Heart left ventricle (tissue), 16 donors: ENCODE data around the gene ADORA3. TPM values are rescaled to one million over a fixed set of nuclear protein-coding genes. Genes with fewer than 3 reads are reported as not detected.

ENCODE experiments used
- ATAC-seq, 4 donors: fragments of 200-7000 bp; cut with Tn5 transposase; one replicate each; pipeline ENCODE4 v1.9.1; 2020 to 2022; ENCODE audit warnings: moderate library complexity in 4 of 4, mild to moderate bottlenecking in 3 of 4, moderate number of reproducible peaks in 1 of 4
- DNase-seq, 5 donors: peaks; one replicate each; pipeline ENCODE4 v3.0.0-alpha.2; 2020
- H3K27ac ChIP-seq, 12 donors: fragments of 200-600 bp; sonication (generic) in 4 of 12; one replicate each; pipeline versions ENCODE4 v1.5.0 to v1.8.0; 2016 to 2022; ENCODE audit warnings: mild to moderate bottlenecking in 2 of 12
- H3K27me3 ChIP-seq, 9 donors: fragments of 200-600 bp; sonication (generic) in 2 of 9; one replicate each; pipeline versions ENCODE4 v1.5.1 to v1.8.0; 2016 to 2022; ENCODE audit warnings: mild to moderate bottlenecking in 3 of 9
- H3K36me3 ChIP-seq, 9 donors: fragments of 200-600 bp; sonication (generic) in 2 of 9; one replicate each; pipeline versions ENCODE4 v1.5.0 to v1.8.0; 2018 to 2022; ENCODE audit warnings: mild to moderate bottlenecking in 2 of 9
- H3K4me1 ChIP-seq, 12 donors: fragments of 200-600 bp; sonication (generic) in 4 of 12; one replicate each; pipeline versions ENCODE4 v1.5.0 to v1.8.0; 2016 to 2022; ENCODE audit warnings: mild to moderate bottlenecking in 3 of 12
- H3K4me3 ChIP-seq, 12 donors: fragments of 200-600 bp; sonication (generic) in 4 of 12; one replicate each; pipeline versions ENCODE4 v1.5.0 to v1.8.0; 2017 to 2022; ENCODE audit warnings: mild to moderate bottlenecking in 9 of 12, moderate library complexity in 4 of 12
- H3K9me3 ChIP-seq, 12 donors: fragments of 200-600 bp; sonication (generic) in 4 of 12; one replicate each; pipeline versions ENCODE4 v1.5.0 to v1.8.0; 2016 to 2022; ENCODE audit warnings: mild to moderate bottlenecking in 1 of 12
- POLR2A ChIP-seq, 2 donors: fragments of 450-650 bp; IDR thresholded peaks; one replicate each; pipeline ENCODE4 v1.6.1; 2017; ENCODE audit warnings: antibody characterized with exemption in 2 of 2, mild to moderate bottlenecking in 2 of 2, moderate library complexity in 2 of 2
- WGBS, 4 donors: extraction: QIAGEN DNeasy Blood & Tissue Kit in 2 of 4; methylation state at CpG; one replicate each; pipeline versions ENCODE4 v1.1.5 to v1.1.7; 2013 to 2018; 5-methylcytosine and 5-hydroxymethylcytosine counted together
- intact Hi-C, 10 donors: fragments of 100-400 bp; cut with DNase I; formaldehyde crosslinking; loops; one replicate each; pipeline versions ENCODE4 v1.11.1 to v1.14.2; 2022
- polyA plus RNA-seq, 2 donors: library from polyadenylated mRNA; stranded (reverse); fragments of 200-250 nt; gene quantifications; one replicate each; pipeline ENCODE4 v1.2.3, GENCODE V29; 2013
- total RNA-seq, 9 donors: library from RNA; depleted of rRNA in 2 of 9; stranded (reverse); fragments of >200 nt in 2 of 9; fragmentation: NEBNext Ultra II Directional in 3 of 9; extraction: Animal tissue kit (Norgen Biotek cat#: 25700) in 3 of 9; gene quantifications; one replicate each; pipeline versions ENCODE4 v1.1.0 to v1.2.4, GENCODE V29; 2016 to 2023
- TF ChIP-seq, protein P1 (sequence below), 12 donors: fragments of 200-600 bp; sonication (generic) in 4 of 12; IDR thresholded peaks; one replicate each; pipeline versions ENCODE4 v1.5.0 to v1.8.0; 2018 to 2022; ENCODE audit warnings: antibody characterized with exemption in 12 of 12, mild to moderate bottlenecking in 5 of 12
- donor health status: ischemic (EF 13 %, LVEDD 7.1; RV severe dilation, severe dysfunction).
- donor health status: healthy with polysubstance abuse.
- donor health status: DM: no; HTN: yes; CAD: no.
- donor health status: DM: no; HTN: no; CAD: no.
- donor health status: ischemic (EF 25% LVEDD 6.9; RV normal size, moderate dysfunction).
- donor health status: ischemic (EF 25% LVEDD 5.7; RV mildly dilated, moderate dysfunction).
- donor health status: healthy.
- donor health status: DM: yes; HTN: yes; CAD: no.
- donor health status: ischemic (EF 35%, LVEDD 5.7; RV mildly dilated, moderate dysfunction).
- donor health status: nonischemic (EF 11% LVEDD 7.7; RV severe dilation, severe dysfunction).
- donor health status: DM: yes; HTN: yes; CAD: no.
- donor health status: PGD.
- donor health status: ischemic (EF 29% LVEDD 5.4; RV normal size, mild dysfunction).
- donor health status: nonischemic (EF 23%, LVEDD 6.1; RV moderate dilation, normal function).

Gene ADORA3
- total and polyA plus RNA-seq, 11 donors = 0.12 to 6.2 (median 1.5) TPM

DNA sequence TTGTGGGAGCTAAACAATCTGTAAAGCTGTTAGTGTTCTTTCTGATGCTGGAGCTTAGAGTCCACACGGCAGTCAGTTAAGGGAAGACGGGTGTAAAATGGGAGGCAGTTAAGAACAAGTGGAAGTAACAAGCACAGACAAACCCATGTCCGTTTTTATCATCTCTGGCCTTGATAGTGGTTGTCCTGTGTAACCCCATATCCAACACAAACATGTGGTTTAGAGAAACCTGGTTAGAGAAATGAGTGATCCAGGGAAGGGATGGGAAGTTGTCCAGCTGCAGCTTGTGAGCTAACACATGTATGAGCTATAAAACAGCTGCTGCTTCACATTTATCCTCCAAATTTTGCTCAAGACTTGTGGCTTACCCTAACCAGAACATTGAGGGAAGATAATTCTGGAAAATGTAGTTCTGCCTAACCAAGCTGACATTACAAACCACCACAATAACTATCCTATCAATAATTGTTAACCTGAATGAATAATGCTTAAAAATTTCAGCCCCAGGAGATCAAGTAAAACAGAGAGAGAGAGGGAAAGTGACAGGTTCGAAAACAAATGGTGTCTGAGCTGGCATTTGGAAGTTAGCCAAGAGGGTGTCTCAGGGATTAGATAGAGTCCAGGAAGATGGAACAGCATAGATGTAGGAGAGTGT, 40.3 kb downstream of the ADORA3 start:
- peak; percentile 8 to 53 (median 39) for ATAC-seq
- Histone ChIP-seq H3K27me3 (no peaks in the 10 kb centered on the region), H3K36me3 (peaks cover under 1 to 98% (median 62%) of the 10 kb centered on the region in 9 donors), H3K4me3 (no peak overlapping the region), H3K4me1 (peaks cover 0 to 26% (median 0%) of the 10 kb centered on the region in 12 donors), H3K9me3 (no peaks in the 10 kb centered on the region), H3K27ac (peak overlapping the region in 1 of 12 donors; percentile 49)
- TF ChIP-seq, protein P1, sequence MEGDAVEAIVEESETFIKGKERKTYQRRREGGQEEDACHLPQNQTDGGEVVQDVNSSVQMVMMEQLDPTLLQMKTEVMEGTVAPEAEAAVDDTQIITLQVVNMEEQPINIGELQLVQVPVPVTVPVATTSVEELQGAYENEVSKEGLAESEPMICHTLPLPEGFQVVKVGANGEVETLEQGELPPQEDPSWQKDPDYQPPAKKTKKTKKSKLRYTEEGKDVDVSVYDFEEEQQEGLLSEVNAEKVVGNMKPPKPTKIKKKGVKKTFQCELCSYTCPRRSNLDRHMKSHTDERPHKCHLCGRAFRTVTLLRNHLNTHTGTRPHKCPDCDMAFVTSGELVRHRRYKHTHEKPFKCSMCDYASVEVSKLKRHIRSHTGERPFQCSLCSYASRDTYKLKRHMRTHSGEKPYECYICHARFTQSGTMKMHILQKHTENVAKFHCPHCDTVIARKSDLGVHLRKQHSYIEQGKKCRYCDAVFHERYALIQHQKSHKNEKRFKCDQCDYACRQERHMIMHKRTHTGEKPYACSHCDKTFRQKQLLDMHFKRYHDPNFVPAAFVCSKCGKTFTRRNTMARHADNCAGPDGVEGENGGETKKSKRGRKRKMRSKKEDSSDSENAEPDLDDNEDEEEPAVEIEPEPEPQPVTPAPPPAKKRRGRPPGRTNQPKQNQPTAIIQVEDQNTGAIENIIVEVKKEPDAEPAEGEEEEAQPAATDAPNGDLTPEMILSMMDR (IDR thresholded peaks at IDR 0.05) = no peak
- no peak for TF ChIP-seq POLR2A (IDR thresholded peaks at IDR 0.05)
- WGBS, 4 donors = 32 to 57% (median 48%) methylated on average over 4 of the region's 4 CpGs
- DNase-seq = no peak
- intact Hi-C loops = no loop called here

DNA sequence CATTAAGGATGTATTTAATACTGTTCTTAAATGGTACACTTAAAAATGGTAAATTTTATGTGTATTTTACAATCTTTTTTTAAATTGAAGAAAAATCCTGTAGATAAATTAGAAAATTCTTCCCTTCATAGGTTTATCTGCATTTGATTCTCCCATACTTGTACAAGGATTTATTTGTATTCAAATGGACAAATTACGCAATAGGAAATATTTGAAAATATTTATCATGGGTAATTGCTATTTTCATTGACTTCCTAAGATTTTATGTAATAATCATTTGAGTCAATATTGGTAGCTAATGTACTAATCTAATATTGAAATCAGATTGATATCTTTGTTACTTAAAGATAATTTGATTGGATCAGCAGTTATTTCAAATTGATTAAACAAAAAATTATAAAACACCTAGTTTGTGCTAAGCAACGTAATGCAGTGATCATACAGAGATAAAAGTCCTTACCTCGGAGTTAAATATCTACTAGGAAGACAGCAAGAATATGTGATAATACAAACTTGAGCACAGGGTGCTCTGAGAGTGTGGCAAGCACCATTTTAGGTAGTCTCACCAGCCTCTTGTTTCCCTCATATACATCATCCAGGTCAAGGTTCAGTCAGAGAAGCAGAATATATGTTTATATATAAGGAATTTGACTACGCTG, 40.9 kb downstream of the ADORA3 start:
- no peaks in the 10 kb centered on the region for H3K9me3 ChIP-seq
- ATAC-seq (peak in 1 of 4 donors; percentile 17), DNase-seq (no peak)
- TF ChIP-seq, protein P1 (IDR thresholded peaks at IDR 0.05) = no peak
- TF ChIP-seq POLR2A (IDR thresholded peaks at IDR 0.05) = no peak
- H3K27ac ChIP-seq = peak overlapping the region in 1 of 12 donors; percentile 49
- no peaks in the 10 kb centered on the region for H3K27me3 ChIP-seq
- WGBS, 4 donors = 74 to 83% (median 79%) methylated on average over 4 of the region's 4 CpGs
- intact Hi-C loops = no loop called here
- peaks cover 0 to 98% (median 65%) of the 10 kb centered on the region in 9 donors for H3K36me3 ChIP-seq
- H3K4me3 ChIP-seq = no peak overlapping the region
- peaks cover 0 to 21% (median 0%) of the 10 kb centered on the region in 12 donors for H3K4me1 ChIP-seq

DNA sequence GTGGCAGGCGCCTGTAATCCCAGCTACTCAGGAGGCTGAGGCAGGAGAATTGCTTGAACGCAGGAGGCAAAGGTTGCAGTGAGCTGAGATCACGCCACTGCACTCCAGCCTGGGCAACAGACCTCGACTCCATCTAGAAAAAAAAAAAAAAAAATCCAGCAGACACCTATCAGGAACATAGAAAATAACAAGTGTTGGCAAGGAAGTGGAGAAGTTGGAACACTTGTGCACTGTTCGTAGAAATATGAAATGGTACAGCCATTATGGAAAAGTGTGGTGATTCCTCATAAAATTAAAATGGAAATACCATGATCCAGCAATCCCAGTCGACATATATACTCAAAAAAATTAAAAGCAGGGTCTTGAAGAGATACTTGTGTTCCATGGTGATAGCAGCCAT, 41.7 kb downstream of the ADORA3 start:
- peaks cover 0 to 20% (median 0%) of the 10 kb centered on the region in 12 donors for H3K4me1 ChIP-seq
- H3K27me3 ChIP-seq = no peaks in the 10 kb centered on the region
- H3K4me3 ChIP-seq = no peak overlapping the region
- no peaks in the 10 kb centered on the region for H3K9me3 ChIP-seq
- no peak for TF ChIP-seq POLR2A (IDR thresholded peaks at IDR 0.05)
- TF ChIP-seq, protein P1 (IDR thresholded peaks at IDR 0.05) = no peak
- intact Hi-C loops = no loop called here
- 90 to 96% (median 93%) methylated on average over 6 of the region's 6 CpGs for WGBS, 4 donors
- ATAC-seq (no peak), DNase-seq (no peak)
- H3K27ac ChIP-seq = no peak overlapping the region
- peaks cover 3 to 99% (median 66%) of the 10 kb centered on the region in 9 donors for H3K36me3 ChIP-seq

DNA sequence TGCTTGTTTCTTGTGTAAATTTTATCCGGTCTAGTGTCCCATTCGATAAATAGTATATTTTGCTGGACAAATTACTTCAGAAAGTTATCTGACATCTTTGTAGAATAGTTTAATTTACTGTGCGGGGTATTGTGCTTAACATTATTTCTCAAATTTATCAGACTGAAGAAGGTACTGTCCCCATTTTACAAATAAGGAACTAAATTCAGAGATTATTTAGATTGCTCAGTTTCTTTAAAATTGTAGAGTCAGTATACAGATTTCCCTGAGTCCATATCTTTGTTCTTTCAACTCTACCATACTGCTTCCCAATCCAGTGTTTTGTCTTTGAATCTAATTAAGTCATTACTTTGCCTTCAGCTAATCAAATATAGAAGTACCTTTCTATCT, 47.8 kb downstream of the ADORA3 start:
- Histone ChIP-seq H3K4me1 (peaks cover under 1 to 61% (median 43%) of the 10 kb centered on the region in 12 donors), H3K27me3 (no peaks in the 10 kb centered on the region), H3K36me3 (peaks cover 7 to 98% (median 90%) of the 10 kb centered on the region in 9 donors), H3K4me3 (no peak overlapping the region), H3K9me3 (no peaks in the 10 kb centered on the region), H3K27ac (no peak overlapping the region)
- intact Hi-C loops = no loop called here
- no peak for ATAC-seq
- TF ChIP-seq, protein P1 (IDR thresholded peaks at IDR 0.05) = no peak
- no peak for TF ChIP-seq POLR2A (IDR thresholded peaks at IDR 0.05)
- whole genome bisulfite sequencing, 4 donors = 92 to 96% (median 93%) methylated on average over 3 of the region's 3 CpGs
- no peak for DNase-seq
